GM19043 (cell line): ENCODE data around the gene PRCP.

ENCODE experiments used
- ATAC-seq: cut with Tn5 transposase; IDR thresholded peaks from one replicate; pipeline ENCODE4 v1.9.1; 2021; ENCODE audit warnings: low read depth; ENCODE audit not compliant: unreplicated experiment

PRCP gene

GRCh38 chr11:82908311-82908710 is 8.1 kb upstream of the PRCP start:
- no peak for ATAC-seq

- ATAC-seq: no peak
These were observed 7.1 kb upstream of the PRCP start for GRCh38 chr11:82907371-82907770.

GRCh38 chr11:82906931-82907330 is 6.7 kb upstream of the PRCP start:
- no peak for ATAC-seq

GRCh38 chr11:82906236-82906635 is 6.0 kb upstream of the PRCP start:
- no peak for ATAC-seq

DNA sequence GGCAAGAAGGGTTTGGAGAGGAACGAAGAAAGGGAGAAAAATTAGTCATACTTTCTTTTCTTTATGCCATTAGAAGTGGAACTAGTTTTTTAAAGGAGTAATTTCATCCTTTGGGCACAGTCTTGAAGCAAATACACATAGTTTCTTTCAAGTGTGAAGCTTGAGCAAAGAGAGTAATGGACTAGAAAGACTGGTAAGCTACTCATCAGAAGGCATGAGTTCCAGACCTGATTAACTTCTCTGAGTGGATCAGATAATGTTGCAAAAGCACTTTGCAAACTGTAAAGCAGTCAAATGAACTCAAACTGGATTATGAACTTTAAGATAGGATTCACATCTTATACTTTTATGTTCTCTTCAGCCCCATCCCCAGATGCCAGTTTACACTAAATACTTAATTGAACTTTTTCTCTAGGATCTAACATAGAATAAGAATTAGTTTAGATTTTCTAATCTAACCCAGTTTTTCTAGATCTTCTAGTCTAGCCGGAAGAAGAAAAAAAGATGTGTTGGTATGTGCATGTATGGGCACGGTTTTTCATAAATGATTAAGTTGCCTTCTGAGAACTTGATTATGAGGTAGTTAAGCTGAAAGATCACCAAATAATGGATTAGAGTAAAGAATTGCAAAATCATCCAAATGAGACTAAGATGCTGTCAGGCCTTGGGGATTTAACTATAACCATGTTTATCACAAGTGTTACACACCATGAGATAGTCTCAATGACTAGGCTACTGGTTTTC is 3.8 kb upstream of the PRCP start:
- no peak for ATAC-seq

GRCh38 chr11:82902880-82903279 is 2.6 kb upstream of the PRCP start:
- ATAC-seq: no peak

GRCh38 chr11:82901922-82902485 is 1.8 kb upstream of the PRCP start:
- ATAC-seq: no peak

GRCh38 chr11:82901165-82901921 is 1.1 kb upstream of the PRCP start, which contains the start of gene DDIAS:
Gene DDIAS, plus strand, starts transcription at chr11:82901736. Its CDS starts 13,003 bp downstream, at chr11:82914739.
- peak; percentile 59 for ATAC-seq

DNA sequence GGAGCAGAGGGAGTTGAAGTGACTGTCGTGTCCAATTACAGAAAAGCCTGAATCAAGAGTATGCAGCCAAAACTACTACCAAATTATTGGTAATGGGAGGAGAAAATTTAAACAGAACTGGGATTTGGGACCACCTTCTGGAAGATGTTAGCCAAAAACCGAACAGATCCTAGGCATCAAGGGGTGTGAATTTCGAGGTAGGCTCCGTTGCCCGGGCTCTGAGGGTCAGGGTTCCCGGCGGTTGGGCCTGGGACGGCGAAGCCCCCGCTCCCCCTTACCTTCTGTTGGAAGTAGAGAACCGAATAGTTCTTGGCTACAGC is 313 bp downstream of the PRCP start:
- ATAC-seq: no peak

GRCh38 chr11:82899186-82899820 is 927 bp downstream of the PRCP start:
- ATAC-seq: no peak

GRCh38 chr11:82898241-82898640 is 2.0 kb downstream of the PRCP start:
- ATAC-seq: no peak

GRCh38 chr11:82896183-82896582 is 4.0 kb downstream of the PRCP start:
- ATAC-seq: no peak

GRCh38 chr11:82895437-82896091 is 4.7 kb downstream of the PRCP start:
- peak; percentile 31 for ATAC-seq

- ATAC-seq: no peak
These were observed 7.5 kb downstream of the PRCP start for GRCh38 chr11:82892611-82893169.

- no peak for ATAC-seq
These were observed 9.3 kb downstream of the PRCP start for GRCh38 chr11:82890936-82891335.

- ATAC-seq: no peak
These were observed 10.3 kb downstream of the PRCP start for GRCh38 chr11:82890002-82890341.

- ATAC-seq: no peak
These were observed 10.9 kb downstream of the PRCP start for GRCh38 chr11:82889133-82890001.

DNA sequence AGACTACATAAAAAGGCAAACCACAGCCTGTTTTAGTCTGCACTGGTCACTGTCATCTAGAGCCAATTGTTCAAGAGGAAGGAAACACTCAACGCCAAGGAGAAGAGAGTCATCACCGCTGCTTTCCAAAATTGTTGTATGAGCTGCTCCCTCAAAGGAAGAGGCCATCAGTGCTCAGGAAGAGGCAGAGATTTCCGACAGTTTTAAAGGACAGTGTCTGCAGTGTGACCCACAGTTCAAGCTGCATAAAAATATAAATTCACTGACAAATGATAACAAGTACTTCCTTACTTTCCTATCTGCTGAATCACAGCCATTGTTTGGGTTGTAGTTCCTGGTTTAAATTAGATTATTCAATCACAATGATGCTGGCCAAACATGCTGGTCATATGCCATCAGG is 16.4 kb downstream of the PRCP start:
- no peak for ATAC-seq

DNA sequence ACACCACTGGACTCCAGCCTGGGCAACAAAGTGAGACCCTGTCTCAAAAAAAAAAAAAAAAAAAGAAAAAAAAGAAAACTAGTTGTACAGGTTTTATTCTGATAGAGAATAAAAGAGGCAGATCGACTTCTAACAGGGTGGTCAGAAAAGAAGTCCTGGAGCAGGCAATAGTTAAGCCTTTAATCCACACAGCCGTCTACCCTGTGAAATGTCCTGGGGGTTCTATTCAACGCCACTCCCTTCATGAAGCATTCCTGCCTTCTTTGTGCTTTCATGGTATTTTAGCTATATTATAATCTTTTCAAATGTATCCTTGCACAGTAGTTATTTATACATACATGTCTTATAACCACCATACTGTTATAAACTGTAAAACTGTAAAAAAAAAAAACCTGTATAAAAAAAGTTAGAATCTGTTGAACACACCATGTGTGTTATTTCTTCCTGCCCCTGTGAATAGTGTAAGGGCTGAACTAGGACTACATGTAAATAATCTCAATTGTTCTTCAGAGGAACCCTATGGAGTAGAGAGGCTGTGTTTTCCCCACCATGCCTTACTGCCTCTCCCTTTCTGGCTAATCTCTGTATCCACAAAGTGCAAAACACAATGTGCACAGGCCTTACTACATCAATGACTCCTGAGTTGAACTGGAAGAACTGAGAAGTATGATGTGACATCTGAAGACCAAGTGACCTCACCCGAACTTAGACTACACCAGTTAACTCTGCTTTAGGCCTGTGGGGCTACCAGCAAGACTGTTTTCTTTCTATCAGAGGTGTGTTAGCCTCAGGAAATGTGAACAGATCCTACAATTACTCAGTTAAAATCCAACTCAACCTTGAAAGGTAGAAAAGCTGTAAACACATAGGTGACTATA is 25.3 kb downstream of the PRCP start:
- ATAC-seq: no peak
